ENCODE data around the gene KIAA1191. TPM values are rescaled to one million over a fixed set of nuclear protein-coding genes. Genes with fewer than 3 reads are reported as not detected.
A peak's percentile ranks its signal among the peaks of the same experiment; 100 is the strongest.

The KIAA1191 gene
- total RNA-seq, 1 experiment from 2014 or later = 128 TPM

GRCh38 chr5:176388003-176388443 is 26.5 kb upstream of the KIAA1191 start:
- Mint-ChIP-seq H3K4me1 (peaks cover 12% of the 10 kb centered on the region in 2 experiments), H3K36me3 (ENCODE audit: insufficient read depth in 1 of 3, low read depth in 3 of 3) (peaks cover 30 to 56% (median 37%) of the 10 kb centered on the region in 3 experiments), H3K4me3 (peak overlapping the region; percentile 97 to 99), H3K27me3 (ENCODE audit: low read depth) (no peaks in the 10 kb centered on the region), H3K9me3 (peaks cover 0 to 3% of the 10 kb centered on the region in 2 experiments; a peak in 1 of 5 replicates), H3K27ac (peak overlapping the region; percentile 82 to 100 (median 94))
- Histone ChIP-seq H2BK120ac (ENCODE audit: low read depth, low read length, poor library complexity, severe bottlenecking) (no peak overlapping the region), H2AFZ (ENCODE audit: low read length) (no peak overlapping the region), H3K9ac (ENCODE audit: extremely low read depth, insufficient read length, low read length) (peak overlapping the region; percentile 64), H3K79me1 (ENCODE audit: insufficient read depth, low read depth, low read length, poor library complexity, severe bottlenecking) (no peaks in the 10 kb centered on the region), H2BK5ac (ENCODE audit: insufficient read length, low read length) (no peak overlapping the region), H3K4ac (ENCODE audit: low read depth, low read length) (no peak overlapping the region), H3K4me1 (ENCODE audit: insufficient read depth, low read length) (no peaks in the 10 kb centered on the region), H3K4me2 (ENCODE audit: insufficient read depth, insufficient read length, low read length) (peak overlapping the region; percentile 65), H3K18ac (ENCODE audit: insufficient read length, low read depth, low read length) (no peak overlapping the region), H2AK5ac (ENCODE audit: insufficient read length, low read length) (no peak overlapping the region), H3K27me3 (ENCODE audit: insufficient read depth, low read length) (no peaks in the 10 kb centered on the region), H3K14ac (ENCODE audit: insufficient read depth, low read length) (0 out of 2 replicates have a peak overlapping the region, but pooled peaks have one; percentile 6), H2BK12ac (ENCODE audit: insufficient read length, low read depth, low read length) (no peak overlapping the region), H3K23me2 (ENCODE audit: insufficient read length, low read depth, low read length, poor library complexity, severe bottlenecking) (peaks cover 7% of the 10 kb centered on the region), H2BK20ac (ENCODE audit: low read depth, low read length, poor library complexity, severe bottlenecking) (no peak overlapping the region), H4K5ac (ENCODE audit: insufficient read length, low read depth, low read length) (no peak overlapping the region), H3K79me2 (ENCODE audit: insufficient read depth, low read length) (peaks cover 8% of the 10 kb centered on the region; the same call in 1 of the 2 replicates), H4K8ac (replicated peaks; ENCODE audit: insufficient read length, low read depth, low read length) (no peak overlapping the region), H3T11ph (ENCODE audit: low read length) (no peak overlapping the region), H3K9me3 (ENCODE audit: control insufficient read depth, low read depth, low read length) (no peaks in the 10 kb centered on the region), H3K23ac (ENCODE audit: insufficient read length, low read depth, low read length) (no peak overlapping the region), H3K56ac (ENCODE audit: insufficient read length, low read depth, low read length) (no peak overlapping the region), H4K91ac (ENCODE audit: insufficient read length, low read depth, low read length) (no peak overlapping the region), H2BK15ac (ENCODE audit: low read depth, low read length) (no peak overlapping the region), H4K20me1 (ENCODE audit: control insufficient read depth, insufficient read depth, insufficient read length) (no peaks in the 10 kb centered on the region), H3K27ac (ENCODE audit: insufficient read length, low read depth, low read length) (no peak overlapping the region)
- WGBS (ENCODE audit: extremely low coverage, insufficient read length, low lambda C conversion rate) = no CpG with 5 or more reads among the region's 29 CpGs
- DNase-seq = peak; percentile 40
- no peak for TF ChIP-seq CTCF (conservative IDR thresholded peaks at IDR 0.05)

Measured in H9 (cell line).